ENCODE results near the gene MRPL20.
A peak's percentile ranks its signal among the peaks of the same experiment; 100 is the strongest.

Gene MRPL20

GRCh38 chr1:1361982-1362423 is 45.1 kb downstream of the MRPL20 start:
- TF ChIP-seq MAX (IDR thresholded peaks at IDR 0.05) (no peak), CEBPB (IDR thresholded peaks at IDR 0.05) (no peak), REST (IDR thresholded peaks at IDR 0.05; ENCODE audit: low read depth) (no peak), FOXM1 (IDR thresholded peaks at IDR 0.05; ENCODE audit: borderline replicate concordance, low read depth) (no peak), YY1 (IDR thresholded peaks at IDR 0.05; ENCODE audit: low read depth) (no peak), EP300 (IDR thresholded peaks at IDR 0.05; ENCODE audit: borderline replicate concordance) (no peak), RAD21 (IDR thresholded peaks at IDR 0.05; ENCODE audit: low read depth) (no peak), TCF12 (IDR thresholded peaks at IDR 0.05; ENCODE audit: low read depth) (no peak), EGR1 (IDR thresholded peaks at IDR 0.05) (no peak), NFIC (IDR thresholded peaks at IDR 0.05) (no peak), ZBTB7A (IDR thresholded peaks at IDR 0.05; ENCODE audit: low read depth) (no peak), TEAD4 (IDR thresholded peaks at IDR 0.05) (no peak)

- TF ChIP-seq YY1 (IDR thresholded peaks at IDR 0.05; ENCODE audit: low read depth) (no peak), EP300 (IDR thresholded peaks at IDR 0.05; ENCODE audit: borderline replicate concordance) (no peak), TEAD4 (IDR thresholded peaks at IDR 0.05) (no peak), TCF12 (IDR thresholded peaks at IDR 0.05; ENCODE audit: low read depth) (no peak), REST (IDR thresholded peaks at IDR 0.05; ENCODE audit: low read depth) (no peak), RAD21 (IDR thresholded peaks at IDR 0.05; ENCODE audit: low read depth) (no peak), TAF1 (IDR thresholded peaks at IDR 0.05; ENCODE audit: low read depth) (no peak), EGR1 (IDR thresholded peaks at IDR 0.05) (no peak), MAX (IDR thresholded peaks at IDR 0.05) (no peak), ZBTB7A (IDR thresholded peaks at IDR 0.05; ENCODE audit: low read depth) (no peak), CREB1 (IDR thresholded peaks at IDR 0.05; ENCODE audit: low read depth) (no peak), FOXM1 (IDR thresholded peaks at IDR 0.05; ENCODE audit: borderline replicate concordance, low read depth) (no peak), NFIC (IDR thresholded peaks at IDR 0.05) (no peak), CEBPB (IDR thresholded peaks at IDR 0.05) (no peak), USF1 (IDR thresholded peaks at IDR 0.05) (no peak)
Observed at GRCh38 chr1:1361233-1361981, 45.7 kb downstream of the MRPL20 start.

- TF ChIP-seq TAF1 (IDR thresholded peaks at IDR 0.05; ENCODE audit: low read depth) (no peak), USF1 (IDR thresholded peaks at IDR 0.05) (peak; percentile 26; the same call in 1 of the 2 replicates), NFIC (IDR thresholded peaks at IDR 0.05) (0 out of 2 replicates have a peak, but pooled peaks have one; percentile 12), FOXM1 (IDR thresholded peaks at IDR 0.05; ENCODE audit: borderline replicate concordance, low read depth) (no peak), EP300 (IDR thresholded peaks at IDR 0.05; ENCODE audit: borderline replicate concordance) (no peak), TCF12 (IDR thresholded peaks at IDR 0.05; ENCODE audit: low read depth) (no peak), ZBTB7A (IDR thresholded peaks at IDR 0.05; ENCODE audit: low read depth) (no peak), TEAD4 (IDR thresholded peaks at IDR 0.05) (peak; percentile 83)
Observed at GRCh38 chr1:1360506-1361169, 46.5 kb downstream of the MRPL20 start.

GRCh38 chr1:1359664-1360468 is 47.2 kb downstream of the MRPL20 start:
- TF ChIP-seq EP300 (IDR thresholded peaks at IDR 0.05; ENCODE audit: borderline replicate concordance) (no peak), TEAD4 (IDR thresholded peaks at IDR 0.05) (no peak), MAX (IDR thresholded peaks at IDR 0.05) (no peak), FOXM1 (IDR thresholded peaks at IDR 0.05; ENCODE audit: borderline replicate concordance, low read depth) (no peak), NFIC (IDR thresholded peaks at IDR 0.05) (no peak), USF1 (IDR thresholded peaks at IDR 0.05) (no peak), TAF1 (IDR thresholded peaks at IDR 0.05; ENCODE audit: low read depth) (no peak), RAD21 (IDR thresholded peaks at IDR 0.05; ENCODE audit: low read depth) (no peak), REST (IDR thresholded peaks at IDR 0.05; ENCODE audit: low read depth) (no peak), CREB1 (IDR thresholded peaks at IDR 0.05; ENCODE audit: low read depth) (no peak), CEBPB (IDR thresholded peaks at IDR 0.05) (no peak), EGR1 (IDR thresholded peaks at IDR 0.05) (no peak), YY1 (IDR thresholded peaks at IDR 0.05; ENCODE audit: low read depth) (no peak), TCF12 (IDR thresholded peaks at IDR 0.05; ENCODE audit: low read depth) (no peak), ZBTB7A (IDR thresholded peaks at IDR 0.05; ENCODE audit: low read depth) (no peak)

Measured in Ishikawa (cell line).